ENCODE results near the gene PICALM.
"Not testable (repeated sequence)": the region's sequence is repeated elsewhere in the genome, so short reads cannot be mapped to it uniquely, and the experiment has no call there.

The PICALM gene

DNA sequence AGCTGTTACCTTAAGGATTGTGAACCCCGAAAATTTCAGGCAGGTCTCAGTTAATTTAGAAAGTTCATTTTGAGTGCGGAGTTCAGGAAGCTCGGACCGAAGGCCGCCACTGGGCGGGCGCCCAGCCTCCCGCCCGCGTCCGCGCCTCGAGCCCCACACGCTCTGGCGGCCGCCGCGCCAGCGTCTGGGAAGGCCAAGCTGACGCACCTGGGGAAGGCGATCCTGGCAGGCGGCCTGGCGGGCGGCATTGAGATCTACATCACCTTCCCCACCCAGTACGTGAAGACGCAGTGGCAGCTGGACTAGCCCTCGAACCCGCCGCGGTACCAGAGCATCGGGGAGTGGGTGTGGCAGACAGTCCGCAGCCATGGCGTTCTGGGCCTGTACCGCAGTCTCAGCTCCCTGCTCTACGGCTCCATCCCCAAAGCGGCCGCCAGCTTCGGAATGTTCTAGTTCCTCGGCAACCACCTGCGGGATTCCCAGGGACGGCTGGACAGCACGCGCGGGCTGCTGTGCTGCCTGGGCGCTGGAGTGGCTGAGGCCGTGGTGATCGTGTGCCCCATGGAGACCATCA lies 134.2 kb downstream of the PICALM start:
- DNase-seq = no peak

DNA sequence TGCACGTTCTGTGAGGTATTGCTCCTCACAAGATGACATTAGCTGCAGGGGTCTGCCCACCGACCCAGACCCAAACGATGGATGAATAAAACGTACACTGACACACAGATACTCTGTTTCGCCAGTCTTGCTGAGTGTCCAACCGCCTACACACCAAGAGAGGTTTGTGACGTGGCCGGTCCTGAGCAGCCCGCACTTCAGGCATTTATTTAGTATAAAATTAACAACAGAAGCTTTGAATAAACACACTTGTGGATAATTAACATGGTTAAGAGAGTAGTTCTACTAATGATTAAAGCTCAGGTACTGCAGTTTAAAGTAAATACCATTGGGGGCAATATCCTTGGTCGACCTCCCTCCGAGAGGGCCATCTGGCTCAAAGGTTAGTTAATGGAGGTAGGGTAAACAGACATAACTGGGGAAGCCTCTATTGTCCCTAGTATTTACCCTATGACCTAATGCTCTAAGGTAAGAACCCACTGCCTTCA lies 138.0 kb downstream of the PICALM start:
- no peak for DNase-seq

DNA sequence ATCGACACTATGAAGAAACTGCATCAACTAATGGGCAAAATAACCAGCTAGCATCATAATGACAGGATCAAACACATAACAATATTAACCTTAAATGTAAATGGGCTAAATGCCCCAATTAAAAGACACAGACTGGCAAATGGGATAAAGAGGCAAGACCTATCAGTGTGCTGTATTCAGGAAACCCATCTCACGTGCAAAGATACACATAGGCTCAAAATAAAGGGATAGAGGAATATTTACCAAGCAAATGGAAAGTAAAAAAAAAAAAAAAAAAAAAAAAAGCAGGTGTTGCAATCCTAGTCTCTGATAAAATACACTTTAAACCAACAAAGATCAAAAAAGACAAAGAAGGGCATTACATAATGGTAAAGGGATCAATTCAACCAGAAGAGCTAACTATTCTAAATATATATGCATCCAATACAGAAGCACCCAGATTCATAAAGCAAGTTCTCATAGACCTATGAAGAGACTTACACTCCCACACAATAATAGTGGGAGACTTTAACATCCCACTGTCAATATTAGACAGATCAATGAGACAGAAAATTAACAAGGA lies 142.2 kb downstream of the PICALM start:
- DNase-seq = not testable (repeated sequence)

DNA sequence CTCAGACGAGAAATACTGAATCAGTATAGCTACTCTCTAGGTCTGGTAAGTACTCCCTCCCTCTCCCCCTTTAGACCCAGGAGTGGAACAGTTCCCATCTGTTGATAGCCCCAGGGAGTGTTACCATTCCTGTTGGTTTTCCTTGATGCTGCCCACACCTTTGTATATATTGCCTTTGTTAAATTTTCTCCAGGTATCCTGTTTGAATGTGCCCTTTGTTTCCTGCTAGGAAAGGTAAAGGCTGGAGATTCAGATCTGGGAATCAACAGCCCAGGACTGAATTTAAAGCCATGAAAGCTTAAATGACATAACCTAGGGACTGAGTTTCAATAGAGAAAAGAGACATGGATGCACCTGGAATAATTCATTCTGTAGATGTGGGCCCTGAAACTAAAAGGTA lies 145.4 kb downstream of the PICALM start:
- DNase-seq = no peak

DNA sequence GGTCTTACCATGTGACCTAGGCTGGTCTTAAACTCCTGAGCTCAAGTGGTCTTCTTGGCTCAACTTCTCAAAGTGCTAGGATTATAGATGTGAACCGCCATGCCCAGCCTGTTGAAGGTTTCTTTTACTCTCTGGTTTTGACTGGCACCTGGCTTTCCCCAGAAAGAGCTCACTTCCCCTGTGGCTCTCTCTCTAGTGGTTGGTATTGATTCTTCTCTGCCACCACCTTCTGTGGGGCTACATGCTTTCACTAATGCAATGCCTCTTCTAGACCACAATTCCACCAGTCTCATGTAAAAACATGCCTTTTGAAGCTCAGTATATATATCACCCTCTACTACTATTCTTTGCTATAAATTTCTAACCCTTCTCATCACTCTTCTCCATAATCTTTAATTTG lies 146.5 kb downstream of the PICALM start:
- DNase-seq = no peak

DNA sequence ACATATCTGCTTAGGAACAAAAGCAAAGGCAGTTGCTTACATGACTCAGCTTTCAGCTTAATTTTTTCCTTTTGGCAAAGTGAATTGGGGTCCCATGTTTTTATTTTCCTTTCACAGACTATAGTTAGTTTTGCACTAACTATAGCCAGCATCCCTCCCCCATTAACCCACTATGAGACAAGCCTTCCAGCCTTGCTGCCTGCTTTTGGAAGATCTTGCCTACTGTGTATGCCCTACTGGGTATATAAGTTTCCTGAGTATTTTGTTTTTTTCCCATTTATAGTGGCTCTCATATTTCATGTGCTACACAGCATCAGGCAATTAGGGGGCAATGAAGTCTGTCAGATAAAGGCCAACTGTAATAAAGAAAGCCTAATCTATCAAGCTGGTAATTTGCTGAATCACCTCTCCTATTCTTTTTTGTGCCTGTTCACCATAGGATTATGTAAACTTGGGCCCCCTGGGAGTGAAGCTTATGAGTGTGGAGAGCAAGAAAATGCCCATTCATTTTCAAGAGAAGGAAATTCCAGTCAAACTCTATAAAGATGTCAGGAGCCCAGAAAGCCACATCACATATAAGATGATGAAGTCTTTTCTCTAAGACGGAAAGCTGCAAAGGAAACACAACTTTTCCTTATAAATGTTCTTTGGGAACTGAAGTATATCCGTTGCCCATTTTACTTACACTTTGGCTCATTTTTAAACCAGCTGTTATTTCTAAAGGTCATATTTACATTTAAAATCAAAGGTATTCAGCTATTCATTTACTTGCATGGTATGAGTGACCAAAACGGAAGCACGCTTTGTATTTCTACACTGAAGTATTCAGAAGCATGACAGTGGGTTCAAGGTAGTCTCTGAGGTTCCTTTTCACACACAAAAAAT lies 149.7 kb downstream of the PICALM start:
- no peak for DNase-seq

DNA sequence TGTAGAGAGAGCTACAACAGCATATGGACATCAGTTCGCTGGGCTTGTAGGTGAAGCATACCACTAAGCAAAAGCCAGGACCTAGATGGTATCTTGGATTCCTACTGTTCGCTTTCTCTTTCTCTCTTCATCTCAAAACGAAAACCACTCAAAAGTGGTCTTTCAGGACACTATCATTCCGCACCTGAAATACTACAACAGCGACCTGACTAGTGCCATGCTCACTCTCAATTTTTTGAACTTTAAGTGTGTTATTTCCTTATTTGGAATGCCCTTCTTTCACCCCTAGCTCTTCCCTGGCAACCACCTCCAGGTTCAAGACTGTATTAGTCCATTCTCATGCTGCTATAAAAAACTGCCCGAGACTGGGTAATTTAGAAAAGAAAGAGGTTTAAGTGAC lies 154.5 kb downstream of the PICALM start:
- no peak for DNase-seq

DNA sequence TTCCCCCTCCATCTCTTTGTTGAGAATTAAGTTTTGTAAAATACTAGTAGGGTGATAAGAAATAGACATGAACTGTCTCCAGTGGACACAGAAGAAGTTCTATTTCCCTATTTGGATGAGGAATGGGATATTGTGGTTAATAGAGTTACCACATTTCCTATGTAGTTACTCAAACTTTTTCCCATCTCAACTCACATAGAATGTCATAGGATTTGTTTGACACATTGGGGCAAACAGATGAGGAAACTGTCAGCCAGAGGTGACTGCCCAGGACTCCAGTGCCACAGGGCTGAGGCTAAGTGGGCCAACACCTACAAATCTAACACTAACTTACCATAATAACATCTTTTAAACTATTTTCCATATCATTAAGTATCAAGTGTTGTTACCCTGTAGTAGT lies 155.4 kb downstream of the PICALM start:
- no peak for DNase-seq

DNA sequence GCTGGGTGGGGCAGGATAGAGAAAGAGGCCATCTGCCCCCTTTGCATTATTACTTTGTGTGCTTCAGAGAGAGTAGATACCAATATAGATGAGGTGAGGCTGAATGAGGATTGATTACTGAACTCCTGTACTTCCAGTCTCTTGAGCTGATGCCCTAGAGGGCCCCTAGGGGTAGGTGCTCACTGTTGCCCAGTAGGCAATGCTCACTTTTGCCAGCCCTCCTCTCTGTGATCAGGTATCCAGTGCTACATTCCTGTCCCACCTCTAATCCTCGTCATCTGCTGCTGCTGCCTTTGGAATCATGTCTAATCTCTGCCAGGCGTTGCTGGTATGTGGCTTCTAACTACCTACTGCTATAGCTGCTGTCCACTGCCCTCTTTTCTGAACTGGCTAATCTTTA lies 156.5 kb downstream of the PICALM start:
- no peak for DNase-seq
